NCI-H345 treated with DMSO at 0.1 percent for 48 hours (cell line): ENCODE measurements around the gene DAAM1.

Experiments
- DNase-seq: peaks from one replicate; lab custom pipeline; 2025; ENCODE audit not compliant: unreplicated experiment; lab: John Stamatoyannopoulos, UW

The DAAM1 gene

DNA sequence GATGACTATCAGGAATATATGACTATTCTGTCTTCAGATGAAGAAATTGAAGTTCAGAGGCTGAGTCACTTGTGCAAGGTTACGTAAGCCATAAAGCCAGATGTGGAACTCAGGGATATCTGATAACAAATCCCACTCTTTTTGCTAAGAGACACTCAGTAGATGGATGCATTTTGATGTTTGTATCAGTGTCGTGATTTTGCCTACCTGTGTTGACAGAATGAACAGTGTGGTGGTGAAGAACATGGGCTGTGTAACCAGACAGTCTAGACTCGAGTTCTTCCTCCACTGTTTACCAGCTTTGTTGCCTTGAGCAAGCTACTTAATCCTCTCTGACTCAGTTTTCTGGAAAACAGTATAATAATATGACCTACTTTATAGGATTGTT is 93.9 kb downstream of the DAAM1 start:
- DNase-seq, result no peak

DNA sequence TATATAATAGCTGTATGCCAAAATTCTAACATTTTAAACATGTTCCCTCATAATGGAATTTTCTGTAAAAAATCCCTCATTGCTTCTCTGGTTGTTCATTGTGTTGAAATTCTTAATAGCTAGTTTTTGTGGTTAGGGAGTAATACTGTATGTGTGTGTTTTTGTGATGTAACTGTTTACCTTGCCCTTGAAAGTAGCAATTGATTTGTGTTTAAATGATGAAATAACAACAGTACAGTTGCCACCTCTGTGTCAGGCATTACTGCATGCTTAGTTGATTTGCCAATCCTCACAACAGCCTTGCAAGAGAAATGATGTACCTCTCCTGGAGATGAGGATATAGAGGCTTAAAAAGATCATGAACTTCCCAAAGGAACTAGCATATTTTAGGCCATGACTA is 94.9 kb downstream of the DAAM1 start:
- DNase-seq, result no peak

DNA sequence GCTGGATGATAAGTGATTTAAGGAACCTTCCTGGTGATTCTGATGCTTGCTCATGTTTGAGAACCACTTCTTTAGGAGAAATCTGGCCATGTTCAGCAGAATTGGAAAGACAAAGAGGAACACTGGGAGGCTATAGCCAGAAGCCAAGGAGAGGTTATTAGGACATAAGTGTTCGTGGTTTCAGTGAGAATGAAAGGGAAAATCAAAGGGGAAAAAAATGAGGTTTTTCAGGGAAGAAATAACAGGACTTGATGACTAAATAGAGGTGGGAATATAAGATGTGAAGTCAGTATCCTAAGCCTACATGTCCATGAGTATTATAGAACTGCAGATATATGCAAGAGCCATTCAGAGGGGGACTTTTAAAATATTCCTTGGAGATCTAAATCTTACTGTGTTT is 95.6 kb downstream of the DAAM1 start:
- no peak for DNase-seq

DNA sequence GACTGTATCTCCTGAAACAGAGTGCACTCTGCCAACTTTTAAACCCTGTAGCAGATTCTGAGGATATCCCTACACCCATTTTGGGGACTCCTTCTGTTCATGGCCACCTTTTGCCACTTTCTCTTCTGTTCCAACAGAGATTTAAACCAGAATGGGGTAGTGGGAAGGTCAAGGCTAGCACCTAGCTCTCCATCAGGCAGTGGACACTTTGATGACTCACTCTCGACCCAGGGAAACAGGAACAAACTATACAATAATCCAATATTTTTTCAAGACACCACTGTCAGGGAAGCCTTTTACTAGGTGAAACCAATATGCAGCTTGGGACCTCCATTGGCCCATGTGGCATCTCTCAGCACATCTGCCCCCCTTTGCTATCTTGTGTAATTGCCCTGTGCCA is 103.6 kb downstream of the DAAM1 start:
- DNase-seq, result no peak

DNA sequence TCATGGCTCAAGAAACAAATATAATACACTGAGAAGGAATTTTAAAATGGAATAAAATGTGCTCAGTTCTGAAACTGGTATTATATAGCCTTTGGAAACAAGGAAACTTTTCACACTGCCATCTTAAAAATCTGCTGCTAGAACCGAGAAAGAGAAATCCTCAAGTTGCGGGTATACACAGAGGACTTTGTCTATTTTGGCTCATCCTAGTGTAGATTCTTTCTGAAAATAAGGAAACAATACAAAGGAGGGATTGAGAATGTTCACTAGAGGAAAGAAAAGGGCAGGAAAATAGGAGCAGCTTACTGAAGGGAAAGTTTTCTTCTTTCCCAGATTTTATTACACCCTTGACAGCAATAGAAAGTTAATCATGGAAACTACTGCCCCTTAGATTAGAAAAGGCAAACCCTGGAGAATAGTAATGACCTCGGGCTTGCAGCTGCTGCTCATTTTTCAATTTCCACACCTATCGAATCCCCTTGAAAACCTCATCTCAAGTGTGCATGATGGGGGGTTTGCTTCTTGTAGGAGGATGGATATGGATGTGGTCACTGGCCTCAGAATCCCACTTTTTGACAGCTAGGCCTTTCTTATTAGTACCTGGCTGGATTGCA is 104.6 kb downstream of the DAAM1 start:
- DNase-seq, result no peak

DNA sequence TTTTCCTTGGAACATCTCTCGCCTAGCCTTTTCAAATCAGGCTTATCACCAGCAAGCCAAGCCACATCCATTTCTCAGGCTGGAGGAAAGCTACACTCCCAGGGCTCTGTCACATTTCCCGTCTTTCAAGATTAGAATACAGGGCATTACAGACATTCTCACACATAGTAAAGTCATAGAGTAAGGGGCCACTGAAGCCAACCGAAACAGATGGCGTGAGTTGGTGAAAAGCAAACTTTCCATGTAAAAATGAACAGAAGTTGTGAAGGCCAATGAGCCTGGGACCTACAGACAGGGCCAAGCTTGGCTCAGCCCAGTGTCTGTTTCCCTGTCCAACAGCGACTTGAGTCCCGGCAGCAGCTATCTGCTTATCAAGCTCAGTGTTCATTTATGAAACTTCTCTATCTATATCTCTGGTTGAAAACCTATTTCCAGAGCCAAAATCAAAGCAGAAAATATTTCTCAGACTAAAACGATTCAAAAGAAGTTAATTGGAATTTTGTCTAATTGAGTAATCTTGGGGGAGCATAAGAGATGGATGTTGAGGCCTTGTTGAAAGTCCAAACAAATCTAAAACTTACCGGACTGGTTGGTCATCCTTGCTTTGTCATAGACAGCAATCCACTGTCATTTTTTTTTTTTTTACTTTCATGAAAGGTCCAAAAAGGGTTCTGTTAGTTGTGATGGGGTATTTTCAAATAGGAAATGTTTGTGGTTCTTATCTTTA is 105.6 kb downstream of the DAAM1 start:
- no peak for DNase-seq

DNA sequence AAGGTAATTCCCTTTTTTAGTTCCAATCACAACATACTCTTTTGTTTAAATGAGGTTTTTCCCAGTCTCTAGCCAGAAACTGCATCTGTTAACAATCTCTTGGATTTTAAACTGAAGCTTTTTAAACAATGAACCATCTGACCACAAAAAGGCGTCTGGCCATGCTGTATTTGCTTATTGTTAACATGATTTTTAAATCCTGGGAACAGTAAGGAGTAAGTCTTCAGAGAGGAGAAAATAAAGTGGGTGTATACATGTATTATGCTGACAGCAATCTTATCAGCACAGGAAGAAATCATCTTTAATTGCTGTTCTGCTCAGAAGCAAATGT is 106.2 kb downstream of the DAAM1 start:
- DNase-seq, result no peak

DNA sequence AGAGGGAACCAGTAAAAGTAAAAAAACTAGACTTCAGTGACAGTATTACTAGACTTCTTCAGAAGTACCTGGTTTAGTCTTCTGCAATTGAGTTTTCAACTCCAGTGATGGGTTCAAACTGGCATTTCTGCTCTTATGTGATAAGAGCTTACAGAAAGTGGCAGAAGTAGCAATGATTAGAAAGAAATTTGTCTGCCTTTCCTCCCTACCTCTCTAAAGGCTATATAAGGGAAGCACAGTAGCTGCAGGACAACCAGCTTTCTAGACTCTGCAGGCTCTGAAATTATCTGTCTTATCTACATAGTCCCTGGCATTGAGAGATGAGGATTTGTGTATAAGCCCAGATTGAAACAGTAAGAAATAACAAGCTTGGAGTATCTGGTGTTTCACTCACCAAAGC is 107.5 kb downstream of the DAAM1 start:
- DNase-seq, result no peak

DNA sequence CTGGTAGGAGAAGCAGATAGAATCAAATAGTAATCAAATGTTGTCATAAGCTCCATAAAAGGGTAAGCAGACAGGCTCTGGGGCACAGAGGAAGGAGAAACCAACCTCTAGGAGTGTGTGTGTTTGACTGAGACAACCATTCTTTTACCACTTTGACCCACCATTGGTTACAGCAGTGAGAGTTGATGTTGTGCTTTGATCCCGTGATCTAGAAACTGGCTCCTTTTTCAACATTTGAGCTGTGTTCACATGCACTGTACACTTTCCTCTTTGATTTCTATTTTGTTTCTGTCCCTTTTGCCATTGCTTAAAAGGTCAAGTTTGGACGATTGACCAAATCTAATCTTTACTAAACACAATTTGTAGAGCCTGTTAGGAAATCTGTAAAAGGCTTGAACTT is 108.0 kb downstream of the DAAM1 start:
- no peak for DNase-seq

DNA sequence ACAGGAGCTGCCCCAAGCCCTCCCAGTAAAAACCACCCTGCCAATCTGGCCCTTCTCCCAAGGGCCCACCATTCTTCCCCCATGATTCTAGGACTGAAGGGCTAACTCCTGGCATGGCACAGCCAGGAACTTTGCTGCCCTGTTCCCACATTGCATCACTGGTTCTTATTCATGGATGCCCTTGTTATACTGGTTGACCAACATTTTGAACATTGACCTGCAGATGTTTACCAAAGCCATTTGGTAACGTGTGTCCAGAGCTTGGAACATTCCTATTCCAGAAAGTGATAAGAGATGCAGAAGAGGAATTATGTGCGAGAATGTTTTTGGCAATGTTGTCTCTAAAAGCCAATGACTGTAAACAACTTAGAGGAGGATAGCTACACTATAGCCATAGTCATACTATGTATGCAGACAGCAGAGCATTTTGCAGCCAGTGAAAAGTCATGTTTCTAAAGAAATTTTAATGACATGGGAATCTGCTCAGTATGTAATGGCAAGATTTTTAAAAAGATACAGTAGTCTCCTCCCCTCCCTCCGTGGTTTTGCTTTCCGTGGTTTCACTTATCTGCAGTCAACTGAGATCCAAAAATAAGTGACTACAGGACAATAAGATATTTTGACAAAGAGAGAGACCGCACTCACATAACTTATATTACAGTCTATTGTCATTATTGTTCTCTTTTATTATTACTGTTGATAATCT is 108.8 kb downstream of the DAAM1 start:
- no peak for DNase-seq

DNA sequence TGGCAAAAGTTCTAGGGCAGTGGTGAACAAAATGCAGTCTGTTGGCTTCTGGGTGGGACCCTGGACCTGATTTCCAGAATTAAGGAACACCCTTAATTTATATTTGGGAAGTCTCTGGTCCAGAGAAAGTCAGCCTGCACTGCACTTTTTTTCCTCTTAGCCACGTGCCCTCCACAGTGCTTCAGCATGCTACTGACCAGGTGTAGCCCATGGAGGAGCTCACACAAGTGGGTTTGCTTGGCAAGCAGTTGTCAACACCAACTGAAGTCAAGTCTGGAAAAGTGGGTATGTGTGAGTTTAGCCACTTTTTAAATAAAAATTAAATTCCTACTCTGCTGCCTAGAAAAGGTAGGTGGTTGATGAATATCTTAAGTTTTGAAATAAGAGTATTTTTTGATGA is 111.3 kb downstream of the DAAM1 start:
- no peak for DNase-seq

DNA sequence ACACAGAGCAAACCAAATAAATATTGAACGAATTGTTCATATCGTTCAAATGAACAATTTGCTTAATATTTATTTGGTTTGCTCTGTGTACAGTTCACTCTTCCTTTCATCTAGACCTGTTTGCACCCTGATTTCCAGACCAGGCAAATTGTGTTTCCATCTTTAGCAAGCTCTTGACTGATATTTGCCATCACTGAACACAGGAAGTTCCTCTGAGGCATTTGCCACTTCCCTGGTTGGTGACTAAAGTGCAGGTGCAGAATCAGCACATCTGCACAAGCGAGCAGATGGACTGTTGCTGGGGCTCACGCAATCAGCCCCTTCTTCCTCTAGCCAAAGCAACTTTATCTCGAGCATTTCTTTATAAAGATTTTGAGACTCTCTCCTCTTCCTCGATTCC is 112.9 kb downstream of the DAAM1 start:
- DNase-seq, result no peak

DNA sequence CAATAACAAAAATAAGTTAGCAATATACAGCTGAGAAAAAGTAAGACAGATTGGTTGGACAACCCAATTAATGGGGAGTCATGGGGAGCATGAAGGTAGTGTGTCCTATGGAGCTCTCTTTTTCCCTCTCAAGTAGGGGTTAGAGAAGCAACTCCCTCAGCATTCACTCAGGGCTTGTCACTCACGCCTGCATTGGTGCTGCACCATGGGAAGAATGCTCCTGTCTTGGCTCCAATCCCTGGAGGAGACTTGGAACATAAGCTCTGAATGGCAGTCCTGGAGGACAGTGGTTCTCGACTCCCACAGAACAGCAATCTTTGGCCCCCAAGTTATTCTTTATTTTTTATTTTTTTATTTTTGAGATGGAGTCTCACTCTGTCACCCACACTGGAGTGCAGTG is 113.8 kb downstream of the DAAM1 start:
- no peak for DNase-seq

DNA sequence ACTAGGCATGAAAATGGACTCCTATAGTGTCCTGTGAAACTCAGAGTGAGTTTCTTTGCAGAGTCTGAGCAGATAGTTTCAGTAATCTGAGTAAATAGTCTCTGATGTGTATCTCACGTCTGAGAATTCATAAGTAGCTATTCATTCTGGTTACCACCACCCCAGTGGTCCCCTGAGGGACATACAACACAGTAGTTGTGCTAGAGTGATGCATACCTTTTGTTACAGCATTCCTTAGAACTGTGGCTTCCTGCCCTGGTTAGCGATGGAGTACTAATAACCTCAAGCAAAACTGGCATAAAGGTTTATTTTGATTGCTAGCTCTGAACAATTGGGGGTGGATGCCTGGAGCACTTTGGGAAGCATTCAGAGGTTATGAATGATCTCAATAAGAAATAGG is 114.7 kb downstream of the DAAM1 start:
- no peak for DNase-seq

DNA sequence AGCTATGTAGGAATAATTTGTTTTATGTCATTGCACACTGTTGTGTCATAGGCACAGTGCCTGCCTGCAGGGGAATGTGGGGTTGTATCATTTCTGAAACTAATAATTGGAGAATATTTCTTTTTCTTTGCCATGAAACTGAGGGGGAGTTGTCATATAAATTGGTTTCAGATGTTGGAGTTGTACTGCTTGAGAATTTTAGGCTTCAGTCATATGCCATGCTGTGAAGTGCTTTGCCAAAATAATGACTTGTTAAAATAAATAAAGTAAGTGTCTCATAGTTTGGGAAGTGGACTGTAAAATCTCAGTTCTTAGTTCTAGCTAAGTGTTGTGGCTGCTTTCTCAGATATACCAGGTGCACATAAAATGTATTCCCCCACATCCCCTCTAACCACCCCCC is 116.8 kb downstream of the DAAM1 start:
- no peak for DNase-seq

DNA sequence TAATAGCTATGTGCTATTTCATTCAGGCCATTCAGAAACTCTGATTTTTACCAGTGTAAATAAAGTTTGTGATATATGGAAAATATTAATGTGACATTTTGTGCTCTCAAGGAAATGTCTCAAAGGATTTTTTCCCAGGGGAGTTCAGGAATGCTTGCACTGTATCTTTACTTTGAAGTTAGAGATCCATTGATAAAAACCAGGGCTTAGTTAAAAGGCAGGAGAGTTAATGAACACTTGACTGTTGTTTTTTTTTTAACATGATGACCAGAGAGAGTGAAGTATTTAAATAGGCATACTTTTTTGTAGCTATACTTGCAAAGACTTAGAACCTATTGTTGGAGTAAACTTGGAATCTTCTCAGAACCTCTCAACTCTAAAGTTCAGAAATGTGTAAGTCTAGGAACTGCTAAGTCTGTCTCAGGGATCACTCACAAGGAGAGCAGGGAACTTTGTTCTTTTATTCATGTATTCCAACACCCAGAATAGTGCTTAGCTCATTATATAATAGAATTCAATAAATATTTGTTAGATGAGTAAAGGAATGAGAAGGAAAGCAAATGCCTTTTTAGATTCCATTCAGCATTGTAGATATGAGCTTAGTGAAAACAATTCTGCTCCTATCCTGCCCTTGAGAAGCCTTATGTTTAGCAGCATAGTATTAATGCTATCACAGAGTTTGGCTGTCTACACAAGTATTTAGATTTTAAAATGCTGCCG is 117.5 kb downstream of the DAAM1 start:
- no peak for DNase-seq

DNA sequence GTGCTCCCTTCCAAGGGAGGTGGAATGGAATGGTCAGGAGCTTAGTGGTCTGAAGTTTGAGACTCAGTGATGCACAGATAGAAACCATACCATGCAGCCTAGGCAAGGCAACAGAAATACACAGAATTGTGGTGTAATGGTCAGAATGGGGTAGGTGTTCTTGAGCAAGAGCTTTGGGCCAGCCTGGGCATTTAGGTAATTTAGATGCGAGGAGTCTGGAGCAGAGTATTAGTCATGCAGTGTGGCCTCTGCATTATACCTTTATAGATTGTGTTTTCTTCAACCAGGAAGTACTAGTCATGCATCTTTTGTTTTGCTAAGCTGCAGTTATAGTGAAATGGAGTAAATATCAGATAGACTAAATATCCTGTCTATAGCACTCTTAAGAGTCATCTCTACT is 118.3 kb downstream of the DAAM1 start:
- DNase-seq, result no peak

DNA sequence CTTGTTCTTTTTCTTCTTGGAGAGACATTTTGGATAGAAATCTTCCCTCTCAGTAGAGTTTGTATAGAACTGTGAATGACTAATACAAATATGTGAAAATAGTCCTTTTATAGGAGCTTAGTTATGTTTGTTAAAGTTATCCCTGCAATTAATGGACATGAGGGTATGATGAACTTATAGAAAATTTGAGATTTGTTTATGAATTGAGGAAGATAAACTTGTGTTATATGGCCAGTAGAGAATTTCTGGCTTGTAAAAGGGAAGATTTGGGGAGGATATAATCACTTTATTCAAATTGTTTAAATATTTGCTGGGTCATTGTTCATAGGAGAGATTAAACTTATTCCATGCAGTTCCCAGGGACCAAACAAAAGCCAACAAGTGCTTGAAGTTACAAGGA is 119.6 kb downstream of the DAAM1 start:
- DNase-seq, result no peak

DNA sequence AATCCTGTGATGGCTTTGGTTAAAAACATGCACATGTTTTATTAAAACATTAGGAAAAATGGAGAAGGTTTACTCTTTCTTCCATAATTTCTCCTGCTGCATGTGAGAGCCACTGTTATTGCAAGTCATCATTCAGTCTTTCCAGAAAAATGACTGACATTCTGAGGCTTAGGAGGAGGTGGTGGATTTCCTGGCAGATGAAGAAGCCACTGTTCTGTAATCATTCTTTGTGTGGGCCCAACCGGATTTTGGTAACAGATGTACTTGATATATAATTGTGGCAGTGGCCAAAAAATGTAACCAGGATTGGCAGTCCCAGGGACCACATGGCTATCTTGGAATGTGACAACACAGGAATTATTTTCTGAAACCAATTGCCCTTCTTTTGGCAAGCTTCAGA is 120.2 kb downstream of the DAAM1 start:
- DNase-seq, result no peak

DNA sequence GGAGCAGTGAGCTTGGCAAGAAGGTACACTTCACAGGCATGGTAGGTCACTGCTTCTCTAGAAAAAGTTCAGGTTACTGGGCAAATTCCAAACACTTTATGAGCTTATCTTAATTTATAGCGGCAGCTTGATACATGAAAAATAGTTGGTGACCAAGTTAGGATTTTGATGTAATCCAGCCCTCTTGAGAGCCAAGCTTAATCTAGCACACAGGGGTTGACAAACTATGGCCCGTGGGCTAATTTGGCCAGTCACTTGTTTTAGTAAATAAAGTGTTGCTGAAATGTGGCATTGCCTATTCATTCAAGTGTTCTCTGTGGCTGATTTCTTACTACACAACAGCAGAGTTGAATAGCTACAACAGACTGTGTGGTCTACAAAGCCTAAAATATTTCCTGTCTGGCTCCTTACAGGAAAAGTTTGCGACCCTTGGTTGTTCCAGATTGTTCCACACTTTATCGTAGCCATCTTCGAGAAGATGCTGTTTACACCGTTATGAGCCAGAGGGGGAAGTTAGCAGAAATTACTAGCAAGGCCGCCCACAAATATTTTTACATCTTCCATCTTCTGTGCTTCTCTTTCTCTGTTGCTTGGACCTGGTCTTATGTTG is 120.9 kb downstream of the DAAM1 start:
- no peak for DNase-seq

DNA sequence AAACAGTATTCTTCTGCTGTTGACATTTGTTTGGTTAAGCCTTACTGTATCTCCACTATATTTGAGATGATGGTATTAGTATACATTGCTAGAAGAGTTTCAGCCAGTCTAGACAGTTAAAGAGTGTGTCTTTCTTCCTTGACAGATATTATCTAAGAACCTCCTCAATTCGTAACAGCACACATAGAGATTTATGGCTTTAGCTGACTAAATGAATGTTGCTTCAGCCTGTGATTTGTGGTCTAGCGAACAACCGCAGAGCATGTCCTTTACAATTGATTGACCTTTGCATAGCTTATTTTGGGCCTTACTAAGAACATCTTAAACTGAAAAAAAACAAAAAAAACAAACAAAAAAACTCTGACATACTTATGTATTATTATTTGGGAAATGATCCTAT is 122.2 kb downstream of the DAAM1 start:
- DNase-seq, result no peak

DNA sequence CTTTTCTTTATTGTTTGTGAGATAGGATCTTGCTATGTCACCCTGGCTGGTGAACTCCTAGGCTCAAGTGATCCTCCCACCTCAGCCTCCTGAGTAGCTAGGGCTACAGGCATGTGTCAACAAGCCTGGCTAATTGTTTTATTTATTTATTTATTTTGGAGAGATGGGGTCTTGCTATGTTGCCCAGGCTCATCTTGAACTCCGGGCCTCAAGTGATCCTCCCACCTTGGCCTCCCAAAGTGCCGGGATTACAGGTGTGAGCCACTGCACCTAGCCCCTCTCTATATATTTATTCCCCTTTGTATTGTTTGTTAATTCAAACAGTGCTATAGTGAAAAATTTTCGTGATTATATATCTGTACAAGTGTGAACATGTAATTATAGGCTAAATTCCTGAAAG is 123.3 kb downstream of the DAAM1 start:
- DNase-seq, result no peak
